HUES64 (cell line): ENCODE data around the gene RIN3.

Source experiments
- H3K27ac ChIP-seq: 2 replicates; pipeline ENCODE4 v1.7.0; 2013; ENCODE audit warnings: low read depth, low read length, inconsistent platforms
- H3K27me3 ChIP-seq: 2 replicates; pipeline ENCODE4 v1.6.1; 2013; ENCODE audit warnings: mild to moderate bottlenecking, low read length; ENCODE audit not compliant: insufficient read depth
- H3K36me3 ChIP-seq: 2 replicates; pipeline ENCODE4 v1.6.1; 2013; ENCODE audit warnings: mild to moderate bottlenecking, low read length; ENCODE audit not compliant: insufficient read depth
- H3K4me1 ChIP-seq: 2 replicates; pipeline ENCODE4 v1.6.1; 2013; ENCODE audit warnings: mild to moderate bottlenecking, low read length, moderate library complexity; ENCODE audit not compliant: insufficient read depth
- H3K4me3 ChIP-seq: 2 replicates; pipeline ENCODE4 v1.5.1; 2013; ENCODE audit warnings: mild to moderate bottlenecking, low read length, moderate library complexity
- H3K9ac ChIP-seq: 2 replicates; pipeline ENCODE4 v1.6.1; 2013; ENCODE audit warnings: mild to moderate bottlenecking, low read depth, low read length
- H3K9me3 ChIP-seq: 2 replicates; pipeline ENCODE4 v1.6.1; 2013; ENCODE audit warnings: low read depth, low read length; ENCODE audit not compliant: insufficient read depth
- WGBS: fragments of 150-250, 120-280 bp; methylation state at CpG from one replicate; pipeline ENCODE4 v1.1.7; 2013; ENCODE audit warnings: missing lambda C conversion rate; 5-methylcytosine and 5-hydroxymethylcytosine counted together

Gene RIN3

GRCh38 chr14:92657457-92658142 lies 144.0 kb downstream of the RIN3 start:
- Histone ChIP-seq H3K9me3 (no peaks in the 10 kb centered on the region), H3K4me1 (no peaks in the 10 kb centered on the region; the same call in 1 of the 2 replicates), H3K36me3 (no peaks in the 10 kb centered on the region), H3K27ac (no peak overlapping the region), H3K4me3 (no peak overlapping the region), H3K9ac (no peak overlapping the region), H3K27me3 (no peaks in the 10 kb centered on the region)
- 89% methylated on average over 13 of the region's 13 CpGs for WGBS

- H3K27ac ChIP-seq: no peak overlapping the region
Observed at GRCh38 chr14:92658160-92658559, 144.6 kb downstream of the RIN3 start.

GRCh38 chr14:92658684-92659083 lies 145.1 kb downstream of the RIN3 start:
- no peak overlapping the region for H3K4me3 ChIP-seq
- H3K36me3 ChIP-seq: no peaks in the 10 kb centered on the region
- no peak overlapping the region for H3K9ac ChIP-seq
- H3K27ac ChIP-seq: no peak overlapping the region
- H3K9me3 ChIP-seq: no peaks in the 10 kb centered on the region
- H3K27me3 ChIP-seq: no peaks in the 10 kb centered on the region
- H3K4me1 ChIP-seq: no peaks in the 10 kb centered on the region; the same call in 1 of the 2 replicates

More at GRCh38 chr14:92658160-92658559, 144.6 kb downstream of the RIN3 start:
- 87% methylated on average over 13 of the region's 13 CpGs for WGBS
- Histone ChIP-seq H3K9ac (no peak overlapping the region), H3K27me3 (no peaks in the 10 kb centered on the region), H3K4me3 (no peak overlapping the region), H3K4me1 (no peaks in the 10 kb centered on the region; the same call in 1 of the 2 replicates), H3K9me3 (no peaks in the 10 kb centered on the region), H3K36me3 (no peaks in the 10 kb centered on the region)

GRCh38 chr14:92659765-92660561 lies 146.4 kb downstream of the RIN3 start:
- Histone ChIP-seq H3K27me3 (no peaks in the 10 kb centered on the region), H3K4me1 (no peaks in the 10 kb centered on the region; the same call in 1 of the 2 replicates), H3K9me3 (no peaks in the 10 kb centered on the region), H3K36me3 (no peaks in the 10 kb centered on the region), H3K4me3 (no peak overlapping the region), H3K27ac (no peak overlapping the region), H3K9ac (no peak overlapping the region)
- 83% methylated on average over 11 of the region's 11 CpGs for WGBS

- WGBS: 62% methylated on average over 3 of the region's 3 CpGs
Observed at GRCh38 chr14:92660571-92660970, 147.0 kb downstream of the RIN3 start.

GRCh38 chr14:92663049-92663448 lies 149.5 kb downstream of the RIN3 start:
- H3K36me3 ChIP-seq: no peaks in the 10 kb centered on the region
- H3K4me3 ChIP-seq: no peak overlapping the region
- WGBS: 97% methylated on average over 7 of the region's 7 CpGs
- H3K4me1 ChIP-seq: no peaks in the 10 kb centered on the region; the same call in 1 of the 2 replicates
- H3K27me3 ChIP-seq: no peaks in the 10 kb centered on the region
- no peak overlapping the region for H3K27ac ChIP-seq
- H3K9me3 ChIP-seq: no peaks in the 10 kb centered on the region
- H3K9ac ChIP-seq: no peak overlapping the region

More at GRCh38 chr14:92660571-92660970, 147.0 kb downstream of the RIN3 start:
- Histone ChIP-seq H3K4me3 (no peak overlapping the region), H3K27me3 (no peaks in the 10 kb centered on the region), H3K4me1 (no peaks in the 10 kb centered on the region; the same call in 1 of the 2 replicates), H3K36me3 (no peaks in the 10 kb centered on the region), H3K9me3 (no peaks in the 10 kb centered on the region), H3K27ac (no peak overlapping the region), H3K9ac (no peak overlapping the region)

GRCh38 chr14:92665661-92666110 lies 152.1 kb downstream of the RIN3 start:
- no peak overlapping the region for H3K9ac ChIP-seq
- no peak overlapping the region for H3K4me3 ChIP-seq
- H3K4me1 ChIP-seq: no peaks in the 10 kb centered on the region; the same call in 1 of the 2 replicates
- WGBS: 77% methylated on average over 8 of the region's 8 CpGs
- H3K36me3 ChIP-seq: no peaks in the 10 kb centered on the region
- no peak overlapping the region for H3K27ac ChIP-seq
- H3K27me3 ChIP-seq: no peaks in the 10 kb centered on the region
- H3K9me3 ChIP-seq: no peaks in the 10 kb centered on the region

- no peaks in the 10 kb centered on the region for H3K36me3 ChIP-seq
- no peak overlapping the region for H3K9ac ChIP-seq
- no peaks in the 10 kb centered on the region; the same call in 1 of the 2 replicates for H3K4me1 ChIP-seq
- no peaks in the 10 kb centered on the region for H3K27me3 ChIP-seq
- no peak overlapping the region for H3K4me3 ChIP-seq
- H3K9me3 ChIP-seq: no peaks in the 10 kb centered on the region
- WGBS: 93% methylated on average over 9 of the region's 9 CpGs
- H3K27ac ChIP-seq: no peak overlapping the region
Observed at GRCh38 chr14:92666251-92666650, 152.7 kb downstream of the RIN3 start.

- H3K4me3 ChIP-seq: no peak overlapping the region
- H3K27me3 ChIP-seq: no peaks in the 10 kb centered on the region
- H3K27ac ChIP-seq: no peak overlapping the region
- WGBS: 85% methylated on average over 4 of the region's 4 CpGs
- H3K36me3 ChIP-seq: no peaks in the 10 kb centered on the region
- H3K4me1 ChIP-seq: no peaks in the 10 kb centered on the region
- no peak overlapping the region for H3K9ac ChIP-seq
- H3K9me3 ChIP-seq: no peaks in the 10 kb centered on the region
Observed at GRCh38 chr14:92668276-92668973, 154.8 kb downstream of the RIN3 start.

GRCh38 chr14:92670160-92670559 lies 156.6 kb downstream of the RIN3 start:
- Histone ChIP-seq H3K9me3 (no peaks in the 10 kb centered on the region), H3K9ac (no peak overlapping the region), H3K4me1 (no peaks in the 10 kb centered on the region), H3K36me3 (no peaks in the 10 kb centered on the region), H3K4me3 (no peak overlapping the region), H3K27ac (no peak overlapping the region), H3K27me3 (no peaks in the 10 kb centered on the region)
- WGBS: 87% methylated on average over 4 of the region's 4 CpGs
